Measurements from ENCODE around the gene SECISBP2L.
"Not testable (repeated sequence)": the region's sequence is repeated elsewhere in the genome, so short reads cannot be mapped to it uniquely, and the experiment has no call there.

SECISBP2L gene

DNA sequence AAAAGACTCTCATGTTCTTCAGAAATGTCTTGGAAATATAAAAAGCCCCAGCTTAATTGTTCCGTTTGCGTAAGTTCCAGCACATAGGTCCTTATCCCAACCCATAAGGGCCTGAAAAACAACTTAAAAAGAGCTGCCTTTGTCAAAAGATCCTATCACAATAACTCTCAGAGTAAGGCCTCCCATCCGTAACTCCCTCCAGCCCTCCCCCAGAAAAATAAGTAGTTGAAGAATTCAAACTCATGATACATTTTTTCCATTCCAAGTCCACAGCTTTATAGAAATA lies 38.0 kb upstream of the SECISBP2L start:
- no peak for DNase-seq
- no peaks in the 10 kb centered on the region for H3K36me3 Mint-ChIP-seq (ENCODE audit: low read depth)
- TF ChIP-seq, protein P1, sequence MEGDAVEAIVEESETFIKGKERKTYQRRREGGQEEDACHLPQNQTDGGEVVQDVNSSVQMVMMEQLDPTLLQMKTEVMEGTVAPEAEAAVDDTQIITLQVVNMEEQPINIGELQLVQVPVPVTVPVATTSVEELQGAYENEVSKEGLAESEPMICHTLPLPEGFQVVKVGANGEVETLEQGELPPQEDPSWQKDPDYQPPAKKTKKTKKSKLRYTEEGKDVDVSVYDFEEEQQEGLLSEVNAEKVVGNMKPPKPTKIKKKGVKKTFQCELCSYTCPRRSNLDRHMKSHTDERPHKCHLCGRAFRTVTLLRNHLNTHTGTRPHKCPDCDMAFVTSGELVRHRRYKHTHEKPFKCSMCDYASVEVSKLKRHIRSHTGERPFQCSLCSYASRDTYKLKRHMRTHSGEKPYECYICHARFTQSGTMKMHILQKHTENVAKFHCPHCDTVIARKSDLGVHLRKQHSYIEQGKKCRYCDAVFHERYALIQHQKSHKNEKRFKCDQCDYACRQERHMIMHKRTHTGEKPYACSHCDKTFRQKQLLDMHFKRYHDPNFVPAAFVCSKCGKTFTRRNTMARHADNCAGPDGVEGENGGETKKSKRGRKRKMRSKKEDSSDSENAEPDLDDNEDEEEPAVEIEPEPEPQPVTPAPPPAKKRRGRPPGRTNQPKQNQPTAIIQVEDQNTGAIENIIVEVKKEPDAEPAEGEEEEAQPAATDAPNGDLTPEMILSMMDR (IDR thresholded peaks at IDR 0.05) = no peak

DNA sequence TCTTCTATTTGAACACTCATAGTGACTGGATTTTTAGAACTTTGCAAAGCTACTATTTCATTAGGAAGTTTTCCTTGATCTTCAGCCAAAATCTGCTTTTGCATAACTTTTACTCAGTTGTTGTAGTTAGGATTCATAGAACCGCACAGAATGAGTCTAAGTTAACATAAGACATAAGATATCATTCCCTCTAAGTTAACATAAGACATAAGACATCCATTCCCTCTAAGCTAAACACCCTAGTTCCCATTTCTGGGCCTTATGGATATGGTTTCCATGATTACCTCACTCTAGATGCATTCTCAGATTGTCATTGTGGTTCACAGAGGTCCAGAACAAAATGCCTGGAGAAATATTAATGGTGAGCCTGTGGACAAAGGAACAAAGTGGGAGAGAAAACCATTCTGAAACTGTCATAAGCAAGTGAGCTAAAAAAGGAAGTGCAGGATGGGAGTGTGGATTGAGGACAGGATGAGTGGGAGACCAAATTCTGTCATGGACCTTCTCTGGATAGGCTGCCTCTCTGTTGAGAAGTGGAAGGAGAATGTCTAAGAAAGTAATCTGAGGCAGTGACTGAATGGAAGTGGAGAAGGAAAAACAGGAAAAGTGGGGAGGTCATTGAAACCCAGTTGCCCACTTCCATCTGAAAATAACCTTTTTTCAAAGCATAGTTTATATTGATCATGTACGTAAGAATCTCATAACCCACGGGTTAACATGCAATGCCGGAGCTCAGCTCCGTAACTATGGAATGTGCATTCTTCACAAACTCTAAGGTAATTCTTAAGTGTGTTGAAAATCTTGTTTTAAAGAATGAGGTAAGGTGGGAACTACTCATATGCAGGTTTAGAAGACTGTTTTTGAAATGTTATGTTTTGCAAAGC lies 37.4 kb upstream of the SECISBP2L start:
- TF ChIP-seq, protein P1 (IDR thresholded peaks at IDR 0.05) = no peak
- Mint-ChIP-seq H3K4me3 (no peak overlapping the region), H3K36me3 (ENCODE audit: low read depth) (no peaks in the 10 kb centered on the region), H3K27ac (peak overlapping the region; percentile 13), H3K27me3 (ENCODE audit: low read depth, poor library complexity) (peaks cover 7% of the 10 kb centered on the region), H3K9me3 (no peaks in the 10 kb centered on the region), H3K4me1 (no peaks in the 10 kb centered on the region)
- no peak for DNase-seq

More for the DNA sequence above, 38.0 kb upstream of the SECISBP2L start:
- H3K9me3 Mint-ChIP-seq = no peaks in the 10 kb centered on the region
- H3K4me3 Mint-ChIP-seq = no peak overlapping the region
- H3K4me1 Mint-ChIP-seq = no peaks in the 10 kb centered on the region
- peaks cover 10% of the 10 kb centered on the region for H3K27me3 Mint-ChIP-seq (ENCODE audit: low read depth, poor library complexity)
- H3K27ac Mint-ChIP-seq = no peak overlapping the region

DNA sequence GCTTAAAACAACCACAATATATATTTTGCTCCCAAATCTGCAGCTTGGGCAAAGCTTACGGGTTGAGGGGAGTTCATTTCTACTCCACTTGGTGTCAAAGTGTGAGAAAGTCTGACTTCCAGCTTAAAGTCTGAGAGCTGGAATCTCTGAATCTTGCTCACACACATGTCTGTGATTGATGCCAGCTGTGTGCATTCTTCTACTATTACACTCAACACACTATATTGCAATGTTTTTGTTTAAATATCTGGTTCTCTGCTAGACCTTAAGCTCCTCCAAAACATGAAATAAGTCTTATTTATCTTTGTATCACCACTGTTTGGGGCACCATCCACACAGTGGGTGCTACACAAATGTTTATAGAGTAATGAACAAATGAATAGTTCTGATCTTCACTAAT lies 36.7 kb upstream of the SECISBP2L start:
- H3K4me1 Mint-ChIP-seq = no peaks in the 10 kb centered on the region
- TF ChIP-seq, protein P1 (IDR thresholded peaks at IDR 0.05) = no peak
- no peaks in the 10 kb centered on the region for H3K36me3 Mint-ChIP-seq (ENCODE audit: low read depth)
- DNase-seq = no peak
- no peak overlapping the region for H3K27ac Mint-ChIP-seq
- no peak overlapping the region for H3K4me3 Mint-ChIP-seq
- H3K27me3 Mint-ChIP-seq (ENCODE audit: low read depth, poor library complexity) = peaks cover 7% of the 10 kb centered on the region
- no peaks in the 10 kb centered on the region for H3K9me3 Mint-ChIP-seq

DNA sequence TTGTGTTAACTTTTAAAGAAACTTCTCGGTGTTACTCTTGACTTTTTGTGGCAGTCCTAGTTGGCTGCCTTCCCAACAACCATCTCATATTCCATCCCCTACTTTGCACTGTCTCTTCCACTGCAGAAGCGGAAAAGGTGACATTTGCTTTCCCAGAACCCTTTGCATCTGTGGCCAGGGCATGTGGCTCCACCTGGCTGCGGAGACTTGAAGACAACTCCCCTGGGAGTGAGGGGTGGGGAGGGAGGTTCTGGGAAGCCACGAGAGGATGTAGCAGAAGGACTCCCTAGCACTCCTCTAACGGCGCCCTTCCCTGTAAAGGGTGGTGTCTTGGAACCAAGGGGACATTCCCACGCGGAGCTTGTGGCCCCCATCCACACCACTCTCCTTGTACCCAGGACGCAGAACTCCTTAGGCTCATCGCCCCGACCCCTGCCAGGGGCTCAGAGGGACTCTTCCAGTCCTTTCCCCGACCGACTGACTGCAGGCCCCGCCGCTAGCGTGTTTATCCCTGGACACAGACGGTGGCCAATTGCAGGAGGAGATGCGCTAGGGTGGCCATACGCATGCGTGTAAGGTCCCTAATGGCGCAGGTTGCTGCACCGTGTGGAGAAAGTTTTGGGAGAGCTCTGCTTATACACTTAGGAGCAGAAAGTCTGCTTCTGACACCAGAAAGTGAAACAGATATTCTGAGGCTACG lies 33.2 kb upstream of the SECISBP2L start:
- no peak for DNase-seq
- Mint-ChIP-seq H3K27me3 (ENCODE audit: low read depth, poor library complexity) (peaks cover 8% of the 10 kb centered on the region), H3K36me3 (ENCODE audit: low read depth) (no peaks in the 10 kb centered on the region), H3K4me1 (no peaks in the 10 kb centered on the region), H3K4me3 (no peak overlapping the region), H3K9me3 (no peaks in the 10 kb centered on the region), H3K27ac (no peak overlapping the region)
- TF ChIP-seq, protein P1 (IDR thresholded peaks at IDR 0.05) = no peak

DNA sequence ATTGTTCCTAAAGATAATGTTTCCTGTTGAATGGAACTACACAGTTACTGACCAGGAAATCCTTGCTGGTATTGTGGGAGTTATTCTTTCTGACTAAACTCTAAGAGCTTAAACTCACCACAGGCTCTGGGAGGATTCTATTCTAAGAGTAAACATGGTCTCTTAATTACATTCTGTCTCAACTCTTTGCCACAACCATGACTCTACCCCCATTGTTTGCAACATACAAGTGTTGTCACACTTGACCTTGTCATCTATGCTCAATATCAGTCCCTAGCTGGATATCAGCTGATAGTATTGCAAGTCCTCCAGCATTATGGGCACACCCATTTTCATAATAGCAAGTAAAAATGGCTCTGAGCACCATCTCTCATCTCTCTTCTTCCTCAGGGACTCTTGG lies 29.6 kb upstream of the SECISBP2L start:
- Mint-ChIP-seq H3K27me3 (ENCODE audit: low read depth, poor library complexity) (peaks cover 26% of the 10 kb centered on the region), H3K9me3 (no peaks in the 10 kb centered on the region), H3K4me1 (no peaks in the 10 kb centered on the region), H3K27ac (no peak overlapping the region), H3K4me3 (no peak overlapping the region), H3K36me3 (ENCODE audit: low read depth) (no peaks in the 10 kb centered on the region)
- DNase-seq = no peak
- TF ChIP-seq, protein P1 (IDR thresholded peaks at IDR 0.05) = no peak

DNA sequence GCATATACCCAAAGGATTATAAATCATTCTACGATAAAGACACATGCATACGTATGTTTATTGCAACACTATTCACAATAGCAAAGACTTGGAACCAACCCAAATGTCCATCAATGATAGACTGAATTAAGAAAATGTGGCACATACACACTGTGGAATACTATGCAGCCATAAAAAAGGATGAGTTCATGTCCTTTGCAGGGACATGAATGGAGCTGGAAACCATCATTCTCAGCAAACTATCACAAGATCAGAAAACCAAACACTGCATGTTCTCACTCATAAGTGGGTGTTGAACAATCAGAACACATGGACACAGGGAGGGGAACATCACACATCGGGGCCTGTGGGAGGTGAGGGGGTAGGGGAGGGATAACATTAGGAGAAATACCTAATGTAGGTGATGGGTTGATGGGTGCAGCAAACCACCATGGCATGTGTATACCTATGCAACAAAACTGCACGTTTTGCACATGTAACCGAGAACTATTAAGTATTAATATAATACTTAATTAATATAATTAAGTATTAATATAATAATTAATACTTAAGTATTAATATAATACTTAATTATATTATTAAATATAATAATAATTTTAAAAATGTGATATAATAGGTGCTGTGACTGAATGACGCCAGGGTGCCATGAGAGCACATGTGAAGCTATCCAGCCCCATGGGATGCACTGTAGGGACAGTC lies 28.5 kb upstream of the SECISBP2L start:
- not testable (repeated sequence) for H3K36me3 Mint-ChIP-seq (ENCODE audit: low read depth); H3K9me3 Mint-ChIP-seq; H3K4me1 Mint-ChIP-seq; DNase-seq; H3K4me3 Mint-ChIP-seq; H3K27ac Mint-ChIP-seq
- peaks cover 22% of the 10 kb centered on the region for H3K27me3 Mint-ChIP-seq (ENCODE audit: low read depth, poor library complexity)
